Neural progenitor cell (in vitro differentiated cells): ENCODE data around the gene ACOT13.

Experiments
- EZH2phosphoT487 ChIP-seq: fragments of 200-600 bp; sonication (generic); IDR thresholded peaks from 2 replicates; pipeline ENCODE4 v1.6.1; 2017; ENCODE audit warnings: antibody characterized with exemption
- TF ChIP-seq, protein P1 (sequence below): fragments of 200-600 bp; sonication (generic); IDR thresholded peaks from 2 replicates; pipeline ENCODE4 v1.5.1; 2017; ENCODE audit warnings: antibody characterized with exemption, mild to moderate bottlenecking

DNA sequence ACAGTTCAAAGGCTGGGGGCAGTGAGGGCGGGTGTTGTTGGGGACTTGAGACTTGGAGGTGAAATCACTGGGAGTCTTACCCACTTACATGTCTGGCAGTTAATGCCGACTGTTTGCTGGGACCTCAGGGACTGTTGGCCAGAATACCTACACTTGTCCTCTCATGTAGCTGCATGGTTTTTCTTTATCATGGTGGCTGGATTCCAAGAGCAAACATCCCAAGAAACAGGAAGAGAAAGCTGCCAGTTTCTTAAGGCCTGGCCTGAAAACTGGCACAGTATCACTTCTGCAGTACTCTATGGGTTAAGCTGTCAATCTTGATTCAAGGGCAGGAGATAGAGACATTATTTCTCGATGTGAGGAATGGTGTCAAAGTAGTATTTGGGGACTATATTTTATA is 71.9 kb downstream of the ACOT13 start:
- TF ChIP-seq EZH2phosphoT487 = no peak
- TF ChIP-seq, protein P1, sequence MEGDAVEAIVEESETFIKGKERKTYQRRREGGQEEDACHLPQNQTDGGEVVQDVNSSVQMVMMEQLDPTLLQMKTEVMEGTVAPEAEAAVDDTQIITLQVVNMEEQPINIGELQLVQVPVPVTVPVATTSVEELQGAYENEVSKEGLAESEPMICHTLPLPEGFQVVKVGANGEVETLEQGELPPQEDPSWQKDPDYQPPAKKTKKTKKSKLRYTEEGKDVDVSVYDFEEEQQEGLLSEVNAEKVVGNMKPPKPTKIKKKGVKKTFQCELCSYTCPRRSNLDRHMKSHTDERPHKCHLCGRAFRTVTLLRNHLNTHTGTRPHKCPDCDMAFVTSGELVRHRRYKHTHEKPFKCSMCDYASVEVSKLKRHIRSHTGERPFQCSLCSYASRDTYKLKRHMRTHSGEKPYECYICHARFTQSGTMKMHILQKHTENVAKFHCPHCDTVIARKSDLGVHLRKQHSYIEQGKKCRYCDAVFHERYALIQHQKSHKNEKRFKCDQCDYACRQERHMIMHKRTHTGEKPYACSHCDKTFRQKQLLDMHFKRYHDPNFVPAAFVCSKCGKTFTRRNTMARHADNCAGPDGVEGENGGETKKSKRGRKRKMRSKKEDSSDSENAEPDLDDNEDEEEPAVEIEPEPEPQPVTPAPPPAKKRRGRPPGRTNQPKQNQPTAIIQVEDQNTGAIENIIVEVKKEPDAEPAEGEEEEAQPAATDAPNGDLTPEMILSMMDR = no peak
